OCI-LY1 (cell line): ENCODE measurements around the gene DTNB.

ENCODE experiments used
- EZH2 ChIP-seq: fragments of 200-600 bp; sonication (generic), shearing (Covaris generic); IDR thresholded peaks from 2 replicates; pipeline ENCODE4 v1.8.0; 2017; ENCODE audit warnings: borderline replicate concordance, mixed run types, mild to moderate bottlenecking, antibody characterized with exemption, low read length, moderate library complexity, mixed read lengths
- TF ChIP-seq, protein P1 (sequence below): fragments of 200-600 bp; sonication (generic), shearing (Covaris generic); IDR thresholded peaks from 2 replicates; pipeline ENCODE4 v1.5.1; 2017; ENCODE audit warnings: mild to moderate bottlenecking, antibody characterized with exemption, low read length, moderate library complexity, mixed read lengths

DNA sequence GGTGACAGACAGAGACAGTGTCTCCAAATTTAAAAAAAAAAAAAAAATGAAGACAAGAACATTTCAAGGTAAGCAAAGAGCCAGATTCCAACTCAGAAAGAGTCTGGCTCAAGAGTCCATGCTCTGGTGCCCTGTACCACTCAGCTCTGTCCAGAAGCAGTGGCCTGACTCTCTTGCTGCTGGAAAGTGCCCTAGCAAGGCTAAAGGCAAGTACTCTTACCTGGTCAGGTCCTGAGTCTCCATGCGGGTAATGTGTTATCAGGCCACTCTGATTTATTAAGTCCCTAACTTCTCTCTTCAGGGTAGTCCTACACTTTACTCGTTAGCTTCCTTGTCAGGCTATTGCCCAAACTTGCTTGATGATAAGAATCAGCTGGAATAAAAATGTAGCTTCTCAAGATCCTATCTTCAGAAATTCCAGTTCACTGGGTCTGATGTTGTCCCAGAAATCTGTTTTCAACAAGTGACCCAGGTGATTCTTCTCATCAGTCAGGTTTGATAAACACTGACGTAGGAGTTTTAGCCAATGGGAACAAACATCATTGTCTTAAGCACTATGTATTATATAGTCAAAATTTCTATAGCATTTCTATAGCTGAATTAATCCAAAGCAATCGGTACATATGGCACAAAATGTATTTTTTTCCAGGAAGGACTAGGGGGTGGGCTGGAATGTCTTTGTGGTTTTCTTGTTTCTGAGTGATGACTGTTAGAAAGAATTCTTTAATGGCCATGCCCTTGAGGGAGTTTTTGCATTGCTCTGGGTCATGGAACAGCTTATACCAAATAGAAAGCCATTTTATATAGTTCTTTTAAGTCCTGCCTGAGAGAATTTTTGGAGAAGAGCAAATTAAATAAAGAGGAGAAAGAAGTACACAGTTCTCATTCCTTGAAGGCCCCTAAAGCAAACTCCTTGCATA is 191.7 kb downstream of the DTNB start:
- TF ChIP-seq, protein P1, sequence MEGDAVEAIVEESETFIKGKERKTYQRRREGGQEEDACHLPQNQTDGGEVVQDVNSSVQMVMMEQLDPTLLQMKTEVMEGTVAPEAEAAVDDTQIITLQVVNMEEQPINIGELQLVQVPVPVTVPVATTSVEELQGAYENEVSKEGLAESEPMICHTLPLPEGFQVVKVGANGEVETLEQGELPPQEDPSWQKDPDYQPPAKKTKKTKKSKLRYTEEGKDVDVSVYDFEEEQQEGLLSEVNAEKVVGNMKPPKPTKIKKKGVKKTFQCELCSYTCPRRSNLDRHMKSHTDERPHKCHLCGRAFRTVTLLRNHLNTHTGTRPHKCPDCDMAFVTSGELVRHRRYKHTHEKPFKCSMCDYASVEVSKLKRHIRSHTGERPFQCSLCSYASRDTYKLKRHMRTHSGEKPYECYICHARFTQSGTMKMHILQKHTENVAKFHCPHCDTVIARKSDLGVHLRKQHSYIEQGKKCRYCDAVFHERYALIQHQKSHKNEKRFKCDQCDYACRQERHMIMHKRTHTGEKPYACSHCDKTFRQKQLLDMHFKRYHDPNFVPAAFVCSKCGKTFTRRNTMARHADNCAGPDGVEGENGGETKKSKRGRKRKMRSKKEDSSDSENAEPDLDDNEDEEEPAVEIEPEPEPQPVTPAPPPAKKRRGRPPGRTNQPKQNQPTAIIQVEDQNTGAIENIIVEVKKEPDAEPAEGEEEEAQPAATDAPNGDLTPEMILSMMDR = no peak
- no peak for TF ChIP-seq EZH2
